Endodermal cell (in vitro differentiated cells): ENCODE measurements around the gene HMGXB4. TPM values are rescaled to one million over a fixed set of nuclear protein-coding genes. Genes with fewer than 3 reads are reported as not detected.

Experiments used
- DNase-seq: peaks from one replicate; pipeline ENCODE4 v3.0.0-alpha.2; 2017
- H3K27ac ChIP-seq: 2 replicates; pipeline ENCODE4 v1.5.1; 2013; ENCODE audit warnings: mild to moderate bottlenecking, low read depth, low read length, moderate library complexity
- H3K27me3 ChIP-seq: 2 replicates; pipeline ENCODE4 v1.6.1; 2013; ENCODE audit warnings: mild to moderate bottlenecking, low read length, moderate library complexity; ENCODE audit not compliant: insufficient read depth, control insufficient read depth, poor library complexity, severe bottlenecking
- H3K36me3 ChIP-seq: 2 replicates; pipeline ENCODE4 v1.7.0; 2013; ENCODE audit warnings: mild to moderate bottlenecking, low read length, moderate library complexity; ENCODE audit not compliant: control insufficient read depth, insufficient read depth
- H3K4me1 ChIP-seq: one replicate; pipeline ENCODE4 v1.7.0; 2013; ENCODE audit warnings: low read length; ENCODE audit not compliant: control insufficient read depth, insufficient read depth
- H3K4me3 ChIP-seq: 2 replicates; pipeline ENCODE4 v1.5.1; 2013; ENCODE audit warnings: mild to moderate bottlenecking, low read length, moderate library complexity
- H3K9ac ChIP-seq: 2 replicates; pipeline ENCODE4 v1.6.1; 2013; ENCODE audit warnings: mild to moderate bottlenecking, low read length, moderate library complexity; ENCODE audit not compliant: poor library complexity, severe bottlenecking; ENCODE audit errors: extremely low read depth
- H3K9me3 ChIP-seq: 2 replicates; pipeline ENCODE4 v1.6.1; 2013; ENCODE audit warnings: mild to moderate bottlenecking, low read length, moderate library complexity; ENCODE audit not compliant: control insufficient read depth
- H3K27ac Mint-ChIP-seq: 2 replicates; pipeline ENCODE4 v1.8.0; 2020; ENCODE audit warnings: mixed read lengths
- H3K27me3 Mint-ChIP-seq: 2 replicates; pipeline ENCODE4 v1.8.0; 2021; ENCODE audit warnings: mild to moderate bottlenecking, mixed read lengths; ENCODE audit not compliant: insufficient read depth
- H3K36me3 Mint-ChIP-seq: 2 replicates; pipeline ENCODE4 v1.8.0; 2020; ENCODE audit warnings: low read depth, mixed read lengths
- H3K4me1 Mint-ChIP-seq: 2 replicates; pipeline ENCODE4 v1.8.0; 2020; ENCODE audit warnings: mixed read lengths
- H3K4me3 Mint-ChIP-seq: 2 replicates; pipeline ENCODE4 v1.8.0; 2020; ENCODE audit warnings: mild to moderate bottlenecking, moderate library complexity, mixed read lengths
- H3K9me3 Mint-ChIP-seq: 2 replicates; pipeline ENCODE4 v1.8.0; 2020; ENCODE audit warnings: mild to moderate bottlenecking, mixed read lengths
- WGBS, 2 experiments: methylation state at CpG; one replicate each; pipeline versions ENCODE4 v1.1.5 to v1.1.7; 2013; ENCODE audit warnings: missing lambda C conversion rate in 2 of 2, mixed read lengths in 1 of 2; ENCODE audit not compliant: insufficient coverage in 1 of 2, insufficient read length in 1 of 2; 5-methylcytosine and 5-hydroxymethylcytosine counted together
- total RNA-seq, 2 donors: library from RNA; stranded (reverse); fragmentation: NEBNext Ultra II Directional in 1 of 2; extraction: Animal tissue kit (Norgen Biotek cat#: 25700) in 1 of 2; gene quantifications; 2 replicates in 1 of 2; 3 replicates in 1 of 2; pipeline ENCODE4 v1.2.1, GENCODE V29; 2021
- TF ChIP-seq, protein P1 (sequence below): fragments of 200-600 bp; sonication (generic); conservative IDR thresholded peaks from 2 replicates; pipeline ENCODE4 v1.5.0; 2021; ENCODE audit warnings: antibody characterized with exemption, mild to moderate bottlenecking

The HMGXB4 gene
- total RNA-seq, 2 donors from 2014 or later = 36.2 to 58.9 TPM

DNA sequence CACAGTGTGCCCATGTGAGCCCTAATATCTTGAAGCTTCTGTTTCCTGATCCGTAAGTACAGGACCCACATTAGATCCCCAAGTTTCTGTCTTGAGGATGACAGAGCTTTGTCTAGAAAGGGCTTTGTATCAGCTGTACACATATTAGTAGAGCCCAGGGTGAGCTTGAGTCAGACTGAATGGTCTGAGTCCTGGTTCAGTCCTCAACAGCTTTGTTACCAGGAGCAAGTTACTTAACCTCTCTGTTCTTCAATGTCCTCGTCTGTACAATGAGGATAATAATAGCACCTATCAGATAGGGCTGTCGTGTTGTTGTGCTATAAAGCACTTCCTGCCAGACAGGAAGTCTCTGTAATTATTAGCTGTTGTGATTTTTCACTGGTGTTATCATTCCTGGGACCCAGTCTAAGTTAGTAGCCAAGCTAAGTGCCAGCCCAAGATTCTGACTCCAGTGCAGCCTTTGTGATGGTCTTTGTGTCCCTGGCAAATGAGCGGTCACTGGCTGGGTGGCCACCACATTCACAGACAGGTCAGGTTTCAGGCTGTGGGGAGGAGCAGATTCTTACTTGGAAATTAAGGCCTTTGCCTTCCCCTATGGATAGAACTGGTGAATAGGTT, 49.2 kb downstream of the HMGXB4 start:
- Mint-ChIP-seq H3K4me3 (no peak overlapping the region), H3K4me1 (peaks cover 25% of the 10 kb centered on the region), H3K27ac (no peak overlapping the region), H3K9me3 (no peaks in the 10 kb centered on the region), H3K36me3 (peaks cover 15% of the 10 kb centered on the region), H3K27me3 (no peaks in the 10 kb centered on the region)
- H3K36me3 ChIP-seq = no peaks in the 10 kb centered on the region
- TF ChIP-seq, protein P1, sequence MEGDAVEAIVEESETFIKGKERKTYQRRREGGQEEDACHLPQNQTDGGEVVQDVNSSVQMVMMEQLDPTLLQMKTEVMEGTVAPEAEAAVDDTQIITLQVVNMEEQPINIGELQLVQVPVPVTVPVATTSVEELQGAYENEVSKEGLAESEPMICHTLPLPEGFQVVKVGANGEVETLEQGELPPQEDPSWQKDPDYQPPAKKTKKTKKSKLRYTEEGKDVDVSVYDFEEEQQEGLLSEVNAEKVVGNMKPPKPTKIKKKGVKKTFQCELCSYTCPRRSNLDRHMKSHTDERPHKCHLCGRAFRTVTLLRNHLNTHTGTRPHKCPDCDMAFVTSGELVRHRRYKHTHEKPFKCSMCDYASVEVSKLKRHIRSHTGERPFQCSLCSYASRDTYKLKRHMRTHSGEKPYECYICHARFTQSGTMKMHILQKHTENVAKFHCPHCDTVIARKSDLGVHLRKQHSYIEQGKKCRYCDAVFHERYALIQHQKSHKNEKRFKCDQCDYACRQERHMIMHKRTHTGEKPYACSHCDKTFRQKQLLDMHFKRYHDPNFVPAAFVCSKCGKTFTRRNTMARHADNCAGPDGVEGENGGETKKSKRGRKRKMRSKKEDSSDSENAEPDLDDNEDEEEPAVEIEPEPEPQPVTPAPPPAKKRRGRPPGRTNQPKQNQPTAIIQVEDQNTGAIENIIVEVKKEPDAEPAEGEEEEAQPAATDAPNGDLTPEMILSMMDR = no peak
- H3K9me3 ChIP-seq = no peaks in the 10 kb centered on the region
- H3K4me3 ChIP-seq = no peak overlapping the region
- DNase-seq = no peak
- H3K9ac ChIP-seq = no peak overlapping the region
- H3K27me3 ChIP-seq = no peaks in the 10 kb centered on the region
- WGBS, 2 experiments = 59 to 82% methylated on average over 2 to 4 of the region's 4 CpGs
- H3K4me1 ChIP-seq = peaks cover 3% of the 10 kb centered on the region
- H3K27ac ChIP-seq = peak overlapping the region; percentile 62

DNA sequence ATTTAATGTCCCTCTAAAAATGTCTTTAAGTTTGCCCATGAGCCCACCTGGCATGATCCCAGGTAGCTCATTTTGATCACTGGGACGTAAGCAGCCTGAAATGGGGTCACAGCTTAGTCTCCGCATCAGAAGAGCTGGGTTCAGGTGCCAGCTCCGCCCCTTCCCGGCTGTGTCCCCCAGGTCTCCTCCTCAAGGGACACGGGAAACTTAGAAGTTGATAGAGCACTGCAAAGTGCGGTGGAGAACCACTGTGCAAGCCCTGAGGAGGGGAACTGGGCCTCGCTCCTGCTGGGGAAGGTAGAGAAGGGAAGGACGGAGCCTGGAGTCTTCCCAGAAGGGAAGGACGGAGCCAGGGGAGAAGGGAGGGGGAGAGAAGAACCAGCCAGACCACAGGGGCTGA, 50.1 kb downstream of the HMGXB4 start:
- H3K4me3 Mint-ChIP-seq = no peak overlapping the region
- no peaks in the 10 kb centered on the region for H3K9me3 Mint-ChIP-seq
- no peak for DNase-seq
- Histone ChIP-seq H3K4me1 (peaks cover 3% of the 10 kb centered on the region), H3K36me3 (no peaks in the 10 kb centered on the region), H3K27me3 (no peaks in the 10 kb centered on the region), H3K4me3 (no peak overlapping the region), H3K27ac (no peak overlapping the region), H3K9ac (no peak overlapping the region), H3K9me3 (no peaks in the 10 kb centered on the region)
- TF ChIP-seq, protein P1 = no peak
- H3K27ac Mint-ChIP-seq = no peak overlapping the region
- H3K27me3 Mint-ChIP-seq = no peaks in the 10 kb centered on the region
- H3K36me3 Mint-ChIP-seq = peaks cover 15% of the 10 kb centered on the region
- 85 to 91% methylated on average over 5 to 9 of the region's 9 CpGs for WGBS, 2 experiments
- peaks cover 25% of the 10 kb centered on the region for H3K4me1 Mint-ChIP-seq

DNA sequence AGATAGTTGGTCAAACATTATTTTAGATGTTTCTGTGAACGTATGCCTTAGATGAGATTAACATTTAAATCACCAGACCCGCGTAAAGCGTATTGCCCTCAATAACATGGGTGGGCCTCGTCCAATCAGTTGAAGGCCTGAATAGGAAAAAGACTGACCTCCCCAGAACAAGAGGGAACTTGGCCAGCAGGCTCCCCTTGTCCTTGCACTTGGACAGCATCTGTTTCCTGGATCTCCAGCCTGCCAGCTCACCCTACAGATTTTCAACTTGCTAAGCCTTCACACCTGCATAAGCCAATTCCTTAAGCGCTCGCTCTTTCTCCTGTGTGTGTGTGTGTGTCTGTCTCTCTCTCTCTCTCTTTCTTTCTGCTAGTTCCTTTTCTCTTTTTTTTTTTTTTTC, 50.6 kb downstream of the HMGXB4 start:
- Histone ChIP-seq H3K9me3 (no peaks in the 10 kb centered on the region), H3K9ac (no peak overlapping the region), H3K27ac (no peak overlapping the region), H3K27me3 (no peaks in the 10 kb centered on the region), H3K4me3 (no peak overlapping the region), H3K4me1 (peaks cover 3% of the 10 kb centered on the region), H3K36me3 (no peaks in the 10 kb centered on the region)
- no peak for DNase-seq
- Mint-ChIP-seq H3K4me3 (no peak overlapping the region), H3K36me3 (peaks cover 15% of the 10 kb centered on the region), H3K27me3 (no peaks in the 10 kb centered on the region), H3K9me3 (no peaks in the 10 kb centered on the region), H3K4me1 (peaks cover 30% of the 10 kb centered on the region), H3K27ac (no peak overlapping the region)
- TF ChIP-seq, protein P1 = no peak
- 93 to 100% methylated on average over 5 to 7 of the region's 7 CpGs for WGBS, 2 experiments
